PFSK-1 (cell line): ENCODE data around the gene TAOK1.

Source experiments
- FOXP2 ChIP-seq: optimal IDR thresholded peaks from 2 replicates; pipeline ENCODE3; 2011; ENCODE audit warnings: borderline replicate concordance, control low read depth, inconsistent platforms; ENCODE audit not compliant: insufficient read depth; ENCODE audit errors: extremely low read length, extremely low read depth
- POLR2AphosphoS5 ChIP-seq: IDR thresholded peaks from 2 replicates; pipeline ENCODE4 v1.6.1; 2012; ENCODE audit warnings: low read depth, mild to moderate bottlenecking, control low read depth, low read length, moderate library complexity
- SIN3A ChIP-seq: IDR thresholded peaks from 2 replicates; pipeline ENCODE4 v1.6.1; 2012; ENCODE audit warnings: mild to moderate bottlenecking, low read length, moderate library complexity, borderline replicate concordance; ENCODE audit not compliant: insufficient read depth
- TAF1 ChIP-seq: IDR thresholded peaks from 2 replicates; pipeline ENCODE4 v1.6.1; 2012; ENCODE audit warnings: low read length, control low read depth, borderline replicate concordance; ENCODE audit not compliant: insufficient read depth
- TF ChIP-seq, protein P1 (sequence below), 2 experiments: IDR thresholded peaks; 2 replicates each; pipeline versions ENCODE4 v1.6.1 to v1.8.0; 2011 to 2012; ENCODE audit warnings: low read depth in 2 of 2, low read length in 2 of 2, control low read depth in 1 of 2, inconsistent platforms in 1 of 2, mild to moderate bottlenecking in 1 of 2, moderate library complexity in 1 of 2; ENCODE audit not compliant: insufficient read depth in 1 of 2

DNA sequence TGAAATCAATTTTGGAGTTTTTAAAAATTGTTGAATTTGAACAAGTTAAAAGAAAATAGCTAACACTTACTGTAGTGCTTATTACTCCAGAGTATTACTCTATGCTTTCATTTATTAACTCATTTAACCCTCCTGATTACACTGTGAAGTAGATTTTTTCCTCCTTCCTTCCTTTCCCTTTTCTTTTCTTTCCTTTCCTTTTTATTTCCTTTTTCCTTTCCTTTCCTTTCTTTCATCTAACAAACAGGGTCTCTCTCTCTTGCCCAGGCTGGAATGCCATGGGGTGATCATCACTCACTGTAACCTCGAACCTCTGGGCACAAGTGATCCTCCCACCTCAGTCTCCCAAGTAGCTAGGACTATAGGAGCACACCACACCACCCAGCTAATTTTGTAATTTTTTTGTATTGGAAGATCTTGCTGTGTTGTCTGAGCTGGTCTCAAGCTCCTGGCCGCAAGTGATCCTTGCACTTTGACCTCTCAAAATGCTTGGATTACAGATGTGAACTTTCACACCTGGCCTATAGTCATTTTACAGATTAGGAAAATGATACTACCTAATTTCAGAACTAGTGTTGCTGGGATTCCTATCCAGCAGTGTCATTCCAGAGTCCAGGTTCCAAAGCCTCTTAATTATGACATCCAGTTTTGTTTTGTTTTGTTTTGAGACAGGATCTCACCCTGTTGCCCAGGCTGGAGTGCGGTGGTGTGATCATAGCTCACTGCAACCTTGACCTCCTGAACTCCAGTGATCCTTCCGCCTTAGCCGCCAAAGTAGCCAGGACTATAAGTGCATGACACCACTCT, 59.9 kb downstream of the TAOK1 start:
- TF ChIP-seq POLR2AphosphoS5 (no peak), TAF1 (no peak), SIN3A (no peak), FOXP2 (no peak)
- TF ChIP-seq, protein P1, sequence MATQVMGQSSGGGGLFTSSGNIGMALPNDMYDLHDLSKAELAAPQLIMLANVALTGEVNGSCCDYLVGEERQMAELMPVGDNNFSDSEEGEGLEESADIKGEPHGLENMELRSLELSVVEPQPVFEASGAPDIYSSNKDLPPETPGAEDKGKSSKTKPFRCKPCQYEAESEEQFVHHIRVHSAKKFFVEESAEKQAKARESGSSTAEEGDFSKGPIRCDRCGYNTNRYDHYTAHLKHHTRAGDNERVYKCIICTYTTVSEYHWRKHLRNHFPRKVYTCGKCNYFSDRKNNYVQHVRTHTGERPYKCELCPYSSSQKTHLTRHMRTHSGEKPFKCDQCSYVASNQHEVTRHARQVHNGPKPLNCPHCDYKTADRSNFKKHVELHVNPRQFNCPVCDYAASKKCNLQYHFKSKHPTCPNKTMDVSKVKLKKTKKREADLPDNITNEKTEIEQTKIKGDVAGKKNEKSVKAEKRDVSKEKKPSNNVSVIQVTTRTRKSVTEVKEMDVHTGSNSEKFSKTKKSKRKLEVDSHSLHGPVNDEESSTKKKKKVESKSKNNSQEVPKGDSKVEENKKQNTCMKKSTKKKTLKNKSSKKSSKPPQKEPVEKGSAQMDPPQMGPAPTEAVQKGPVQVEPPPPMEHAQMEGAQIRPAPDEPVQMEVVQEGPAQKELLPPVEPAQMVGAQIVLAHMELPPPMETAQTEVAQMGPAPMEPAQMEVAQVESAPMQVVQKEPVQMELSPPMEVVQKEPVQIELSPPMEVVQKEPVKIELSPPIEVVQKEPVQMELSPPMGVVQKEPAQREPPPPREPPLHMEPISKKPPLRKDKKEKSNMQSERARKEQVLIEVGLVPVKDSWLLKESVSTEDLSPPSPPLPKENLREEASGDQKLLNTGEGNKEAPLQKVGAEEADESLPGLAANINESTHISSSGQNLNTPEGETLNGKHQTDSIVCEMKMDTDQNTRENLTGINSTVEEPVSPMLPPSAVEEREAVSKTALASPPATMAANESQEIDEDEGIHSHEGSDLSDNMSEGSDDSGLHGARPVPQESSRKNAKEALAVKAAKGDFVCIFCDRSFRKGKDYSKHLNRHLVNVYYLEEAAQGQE (IDR thresholded peaks at IDR 0.05; ENCODE audit: insufficient read depth in 1 of 2, low read depth in 2 of 2, low read length in 2 of 2): no peak
